ENCODE results near the gene COG4.

COG4 gene

DNA sequence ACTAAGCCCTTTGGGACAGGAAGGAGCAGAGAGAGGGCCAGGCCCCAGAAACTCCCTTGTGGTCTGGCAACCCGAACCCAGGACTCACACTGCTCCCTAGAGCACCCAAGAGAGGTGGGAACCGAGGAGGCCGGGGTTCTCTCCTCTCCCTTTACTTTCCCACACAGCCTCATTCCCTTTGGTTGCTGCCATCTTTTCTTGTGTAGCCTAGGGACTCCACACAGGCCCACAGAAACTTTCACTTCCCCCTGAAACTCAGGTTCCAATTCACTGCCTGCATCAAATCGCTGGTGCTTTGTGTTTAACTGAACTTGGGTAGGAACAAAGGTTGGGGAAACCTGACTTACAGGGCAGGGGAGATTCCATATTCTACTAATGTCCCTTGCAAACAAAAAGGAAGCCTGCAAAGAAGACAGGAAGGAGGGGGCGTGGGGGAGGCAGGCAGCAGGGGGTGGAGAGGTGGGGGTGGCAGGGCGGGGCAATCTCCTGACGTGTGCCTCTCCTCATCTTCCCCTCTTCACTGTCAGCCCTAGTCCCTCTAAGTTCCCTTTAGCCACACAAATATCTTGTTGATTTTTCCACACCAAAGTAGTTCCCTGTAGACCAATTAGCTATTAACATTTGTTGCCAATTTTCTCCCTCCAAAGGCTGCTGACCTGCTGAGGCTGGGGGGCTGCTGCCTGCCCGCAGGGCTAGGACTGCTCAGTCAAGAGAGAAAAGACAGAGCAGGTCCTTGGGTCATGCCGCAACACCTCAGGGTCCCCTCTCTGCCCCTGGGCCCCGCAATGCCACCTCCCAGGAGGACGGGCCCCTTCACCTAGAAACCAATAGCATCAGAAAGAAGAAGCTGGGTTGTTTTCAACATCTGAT, 92.5 kb downstream of the COG4 start:
- DNase-seq = no peak

Measured in midbrain (tissue), 1 donor.